Small intestine (tissue), 7 donors: Measurements from ENCODE around the gene CCDC66. TPM values are rescaled to one million over a fixed set of nuclear protein-coding genes. Genes with fewer than 3 reads are reported as not detected.
A peak's percentile ranks its signal among the peaks of the same experiment; 100 is the strongest.

Experiments used
- DNase-seq, 2 donors: peaks; one replicate each; pipeline versions ENCODE4 v3.0.0 to v3.0.0-alpha.2; 2013
- FAIRE-seq: peaks from 2 replicates; lab custom pipeline; 2012; peaks lifted over from hg19 to GRCh38; lab: Jason Lieb, UNC
- H3K27ac ChIP-seq, 3 donors: one replicate each; pipeline ENCODE4 v1.5.1; 2013; ENCODE audit warnings: low read length in 2 of 3, mild to moderate bottlenecking in 2 of 3, control low read depth in 1 of 3, inconsistent platforms in 1 of 3, low read depth in 1 of 3, moderate library complexity in 1 of 3
- H3K27me3 ChIP-seq, 3 donors: one replicate each; pipeline ENCODE4 v1.6.1; 2013; ENCODE audit warnings: low read length in 3 of 3, inconsistent platforms in 1 of 3; ENCODE audit not compliant: control insufficient read depth in 3 of 3, insufficient read depth in 3 of 3
- H3K36me3 ChIP-seq, 3 donors: one replicate each; pipeline ENCODE4 v1.6.1; 2013; ENCODE audit warnings: low read length in 3 of 3, inconsistent platforms in 1 of 3, low read depth in 1 of 3, mild to moderate bottlenecking in 1 of 3, moderate library complexity in 1 of 3; ENCODE audit not compliant: control insufficient read depth in 3 of 3, insufficient read depth in 2 of 3
- H3K4me1 ChIP-seq, 3 donors: one replicate each; pipeline ENCODE4 v1.6.1; 2013; ENCODE audit warnings: low read length in 2 of 3, inconsistent platforms in 1 of 3, low read depth in 1 of 3, mild to moderate bottlenecking in 1 of 3, moderate library complexity in 1 of 3; ENCODE audit not compliant: control insufficient read depth in 3 of 3, insufficient read depth in 2 of 3
- H3K4me3 ChIP-seq, 3 donors: one replicate each; pipeline ENCODE4 v1.5.1; 2013; ENCODE audit warnings: low read length in 3 of 3, control low read depth in 1 of 3, inconsistent platforms in 1 of 3, low read depth in 1 of 3, mild to moderate bottlenecking in 1 of 3, moderate library complexity in 1 of 3
- H3K9me3 ChIP-seq, 2 donors: one replicate each; pipeline ENCODE4 v1.6.1; 2013; ENCODE audit warnings: low read depth in 1 of 2, low read length in 1 of 2; ENCODE audit not compliant: control insufficient read depth in 2 of 2, insufficient read depth in 1 of 2
- WGBS, 3 donors: extraction: QIAGEN DNeasy Blood & Tissue Kit; methylation state at CpG; one replicate each; pipeline ENCODE4 v1.1.7; 2013; 5-methylcytosine and 5-hydroxymethylcytosine counted together
- polyA plus RNA-seq, 4 donors: library from polyadenylated mRNA; stranded (reverse) in 3 of 4; unstranded in 1 of 4; fragments of 200-250 nt in 3 of 4; fragments of 120-200 nt in 1 of 4; gene quantifications; one replicate each; pipeline versions ENCODE4 v1.2.1 to v1.2.3, GENCODE V29; 2013
- donor health status: healthy with polysubstance abuse.
- donor health status: control.
- donor health status: control.
- donor health status: Bipolar disorder and iron deficiency.
- donor health status: healthy.

Gene CCDC66
- polyA plus RNA-seq, 4 donors: 3.5 to 21.0 (median 4.8) TPM

DNA sequence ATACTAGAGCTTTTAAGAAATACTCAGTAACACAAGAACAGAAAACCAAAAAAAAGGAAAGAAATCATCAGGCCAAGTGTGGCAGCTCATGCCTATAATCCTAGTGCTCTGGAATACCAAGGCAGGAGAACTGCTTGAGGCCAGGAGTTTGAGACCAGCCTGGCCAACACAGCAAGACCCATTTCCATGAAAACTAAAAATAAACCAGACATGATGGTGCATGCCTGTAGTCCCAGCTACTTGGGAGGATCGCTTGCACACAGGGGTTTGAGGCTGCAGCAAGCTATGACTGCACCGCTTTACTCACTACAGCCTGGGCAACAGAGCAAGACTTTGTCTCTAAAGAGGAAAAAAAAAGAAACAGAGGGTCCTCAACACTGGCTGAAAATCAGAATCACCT is 107.8 kb downstream of the CCDC66 start:
- no peak for FAIRE-seq
- 95 to 97% (median 96%) methylated on average over 2 of the region's 2 CpGs for WGBS, 3 donors

DNA sequence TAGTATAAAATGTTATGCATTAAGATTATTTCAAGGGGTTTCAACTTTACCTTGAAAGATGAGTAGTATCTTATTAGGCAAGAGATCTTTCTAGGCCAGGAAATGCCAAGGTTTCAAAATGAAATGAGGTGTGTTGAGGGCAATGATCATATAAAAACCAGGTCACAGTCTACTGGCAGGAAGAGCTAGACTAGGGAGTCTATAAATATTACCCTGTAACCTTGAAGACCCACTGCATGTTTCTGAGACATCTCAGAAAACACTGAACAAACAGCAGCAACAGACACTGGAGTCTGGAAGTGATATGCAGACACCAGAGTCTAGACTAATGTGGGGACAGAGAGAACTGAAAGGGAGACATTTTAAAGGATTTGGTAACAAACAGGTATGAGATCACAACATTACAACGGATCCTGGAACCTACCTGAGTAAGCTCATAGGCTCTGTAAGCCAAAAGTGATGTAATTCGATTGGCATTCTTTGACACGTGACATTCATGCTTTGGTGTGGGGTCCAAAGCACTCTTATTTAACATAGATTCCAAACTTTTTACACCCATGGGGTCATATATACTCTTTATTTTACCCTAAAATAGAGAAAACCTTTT is 111.1 kb downstream of the CCDC66 start:
- 86 to 88% (median 87%) methylated on average over 3 of the region's 3 CpGs for WGBS, 3 donors
- no peaks in the 10 kb centered on the region for H3K27me3 ChIP-seq
- DNase-seq: peak in 1 of 2 donors; percentile 2
- no peak for FAIRE-seq
- H3K27ac ChIP-seq: no peak overlapping the region
- no peaks in the 10 kb centered on the region for H3K9me3 ChIP-seq
- peaks cover 8 to 39% (median 20%) of the 10 kb centered on the region in 3 donors for H3K36me3 ChIP-seq
- no peaks in the 10 kb centered on the region for H3K4me1 ChIP-seq
- H3K4me3 ChIP-seq: no peak overlapping the region

More for the DNA sequence above, 107.8 kb downstream of the CCDC66 start:
- H3K36me3 ChIP-seq: peaks cover 8 to 41% (median 23%) of the 10 kb centered on the region in 3 donors
- H3K27ac ChIP-seq: no peak overlapping the region
- H3K9me3 ChIP-seq: no peaks in the 10 kb centered on the region
- H3K27me3 ChIP-seq: no peaks in the 10 kb centered on the region
- H3K4me1 ChIP-seq: no peaks in the 10 kb centered on the region
- DNase-seq: no peak
- H3K4me3 ChIP-seq: no peak overlapping the region

Other genes starting within 250 kb of the CCDC66 start
- 1 to 10 TPM in 1 of 4 donors, under 1 TPM in 1, not detected in 2; 0.73 to 2.0 TPM for gene ERC2, start 88.7 kb upstream of the CCDC66 start, polyA plus RNA-seq
- 10 to 100 TPM; 16.8 to 49.9 (median 20.5) TPM for gene TASOR, start 126.1 kb downstream of the CCDC66 start, polyA plus RNA-seq
- 1 to 10 TPM; 1.6 to 9.0 (median 4.6) TPM for gene ARHGEF3, start 244.8 kb downstream of the CCDC66 start, polyA plus RNA-seq